H9 (cell line): ENCODE data around the gene PITRM1. TPM values are rescaled to one million over a fixed set of nuclear protein-coding genes. Genes with fewer than 3 reads are reported as not detected.

Experiments used
- DNase-seq: peaks from one replicate; pipeline ENCODE4 v3.0.0-alpha.2; 2017
- H2AFZ ChIP-seq: one replicate; pipeline ENCODE4 v1.6.1; 2013; ENCODE audit warnings: mild to moderate bottlenecking, low read length, control low read depth, moderate library complexity
- H2AK5ac ChIP-seq: 2 replicates; pipeline ENCODE4 v1.6.1; 2013; ENCODE audit warnings: low read length, control low read depth, mixed read lengths; ENCODE audit not compliant: insufficient read length
- H2BK120ac ChIP-seq: one replicate; pipeline ENCODE4 v1.6.1; 2013; ENCODE audit warnings: low read depth, mild to moderate bottlenecking, low read length, control low read depth, inconsistent platforms; ENCODE audit not compliant: poor library complexity, severe bottlenecking
- H2BK12ac ChIP-seq: 2 replicates; pipeline ENCODE4 v1.6.1; 2013; ENCODE audit warnings: low read length, control low read depth, mixed read lengths, low read depth; ENCODE audit not compliant: insufficient read length
- H2BK15ac ChIP-seq: 2 replicates; pipeline ENCODE4 v1.6.1; 2013; ENCODE audit warnings: low read depth, low read length, control low read depth
- H2BK20ac ChIP-seq: one replicate; pipeline ENCODE4 v1.6.1; 2013; ENCODE audit warnings: low read depth, mild to moderate bottlenecking, low read length, control low read depth, inconsistent platforms; ENCODE audit not compliant: poor library complexity, severe bottlenecking
- H2BK5ac ChIP-seq: 2 replicates; pipeline ENCODE4 v1.6.1; 2013; ENCODE audit warnings: low read length, control low read depth, mixed read lengths; ENCODE audit not compliant: insufficient read length
- H3K14ac ChIP-seq: 2 replicates; pipeline ENCODE4 v1.6.1; 2013; ENCODE audit warnings: low read length, control low read depth; ENCODE audit not compliant: insufficient read depth
- H3K18ac ChIP-seq: 2 replicates; pipeline ENCODE4 v1.6.1; 2013; ENCODE audit warnings: low read depth, mild to moderate bottlenecking, mixed read lengths, low read length, control low read depth; ENCODE audit not compliant: insufficient read length
- H3K23ac ChIP-seq: 2 replicates; pipeline ENCODE4 v1.6.1; 2013; ENCODE audit warnings: low read length, control low read depth, mixed read lengths, low read depth; ENCODE audit not compliant: insufficient read length
- H3K23me2 ChIP-seq: 2 replicates; pipeline ENCODE4 v1.6.1; 2013; ENCODE audit warnings: low read depth, mild to moderate bottlenecking, mixed read lengths, low read length, control low read depth; ENCODE audit not compliant: insufficient read length, poor library complexity, severe bottlenecking
- H3K27ac ChIP-seq: 2 replicates; pipeline ENCODE4 v1.5.1; 2013; ENCODE audit warnings: low read length, control low read depth, mixed read lengths, low read depth; ENCODE audit not compliant: insufficient read length
- H3K27me3 ChIP-seq: 2 replicates; pipeline ENCODE4 v1.6.1; 2013; ENCODE audit warnings: low read length, control low read depth, inconsistent platforms; ENCODE audit not compliant: insufficient read depth
- H3K4ac ChIP-seq: 2 replicates; pipeline ENCODE4 v1.6.1; 2013; ENCODE audit warnings: low read depth, mild to moderate bottlenecking, control low read depth, inconsistent platforms, low read length, moderate library complexity
- H3K4me1 ChIP-seq: 2 replicates; pipeline ENCODE4 v1.6.1; 2013; ENCODE audit warnings: low read length, control low read depth, inconsistent platforms; ENCODE audit not compliant: insufficient read depth
- H3K4me2 ChIP-seq: 2 replicates; pipeline ENCODE4 v1.6.1; 2013; ENCODE audit warnings: low read length, control low read depth, mixed read lengths; ENCODE audit not compliant: insufficient read length, insufficient read depth
- H3K56ac ChIP-seq: 2 replicates; pipeline ENCODE4 v1.6.1; 2013; ENCODE audit warnings: low read depth, mild to moderate bottlenecking, mixed read lengths, low read length, control low read depth; ENCODE audit not compliant: insufficient read length
- H3K79me1 ChIP-seq: 2 replicates; pipeline ENCODE4 v1.6.1; 2013; ENCODE audit warnings: low read depth, mild to moderate bottlenecking, moderate library complexity, low read length, control low read depth, inconsistent platforms; ENCODE audit not compliant: insufficient read depth, poor library complexity, severe bottlenecking
- H3K79me2 ChIP-seq: 2 replicates; pipeline ENCODE4 v1.6.1; 2013; ENCODE audit warnings: low read length, control low read depth, inconsistent platforms; ENCODE audit not compliant: insufficient read depth
- H3K9ac ChIP-seq: 2 replicates; pipeline ENCODE4 v1.6.1; 2013; ENCODE audit warnings: low read length, control low read depth, mixed read lengths; ENCODE audit not compliant: insufficient read length; ENCODE audit errors: extremely low read depth
- H3K9me3 ChIP-seq: one replicate; pipeline ENCODE4 v1.6.1; 2013; ENCODE audit warnings: low read depth, low read length, inconsistent platforms; ENCODE audit not compliant: control insufficient read depth
- H3T11ph ChIP-seq: one replicate; pipeline ENCODE4 v1.6.1; 2013; ENCODE audit warnings: mild to moderate bottlenecking, low read length, control low read depth, inconsistent platforms
- H4K20me1 ChIP-seq: one replicate; pipeline ENCODE4 v1.6.1; 2013; ENCODE audit not compliant: control insufficient read depth, insufficient read length, insufficient read depth
- H4K5ac ChIP-seq: 2 replicates; pipeline ENCODE4 v1.6.1; 2013; ENCODE audit warnings: low read depth, mild to moderate bottlenecking, mixed read lengths, low read length, control low read depth; ENCODE audit not compliant: insufficient read length
- H4K8ac ChIP-seq: replicated peaks from 2 replicates; pipeline ENCODE4 v1.6.1; 2013; ENCODE audit warnings: low read length, control low read depth, mixed read lengths, low read depth; ENCODE audit not compliant: insufficient read length
- H4K91ac ChIP-seq: 2 replicates; pipeline ENCODE4 v1.6.1; 2013; ENCODE audit warnings: low read depth, mild to moderate bottlenecking, moderate library complexity, mixed read lengths, low read length, control low read depth; ENCODE audit not compliant: insufficient read length
- H3K27ac Mint-ChIP-seq, 3 experiments: 2 replicates in 2 of 3; 3 replicates in 1 of 3; pipeline ENCODE4 v1.8.0; 2020 to 2021; ENCODE audit warnings: mixed read lengths in 3 of 3, mild to moderate bottlenecking in 1 of 3, moderate library complexity in 1 of 3
- H3K27me3 Mint-ChIP-seq: 2 replicates; pipeline ENCODE4 v1.8.0; 2021; ENCODE audit warnings: low read depth, mild to moderate bottlenecking, moderate library complexity, mixed read lengths
- H3K36me3 Mint-ChIP-seq, 3 experiments: 2 replicates in 2 of 3; 3 replicates in 1 of 3; pipeline ENCODE4 v1.8.0; 2020 to 2021; ENCODE audit warnings: low read depth in 3 of 3, mixed read lengths in 3 of 3; ENCODE audit not compliant: insufficient read depth in 1 of 3
- H3K4me1 Mint-ChIP-seq, 2 experiments: 2 replicates each; pipeline ENCODE4 v1.8.0; 2020; ENCODE audit warnings: mixed read lengths in 2 of 2
- H3K4me3 Mint-ChIP-seq, 2 experiments: 2 replicates in 1 of 2; 3 replicates in 1 of 2; pipeline ENCODE4 v1.8.0; 2020 to 2021; ENCODE audit warnings: mild to moderate bottlenecking in 2 of 2, mixed read lengths in 2 of 2, moderate library complexity in 1 of 2
- H3K9me3 Mint-ChIP-seq, 2 experiments: 2 replicates in 1 of 2; 3 replicates in 1 of 2; pipeline ENCODE4 v1.8.0; 2020; ENCODE audit warnings: mild to moderate bottlenecking in 2 of 2, mixed read lengths in 2 of 2, moderate library complexity in 1 of 2
- CTCF ChIP-seq: fragments of 200-600 bp; sonication (generic); conservative IDR thresholded peaks from 3 replicates; pipeline ENCODE4 v1.8.0; 2021; ENCODE audit warnings: antibody characterized with exemption, mild to moderate bottlenecking
- WGBS: extraction: QIAGEN DNeasy Blood & Tissue Kit; methylation state at CpG from one replicate; pipeline ENCODE4 v1.1.7; 2013; ENCODE audit warnings: missing lambda C conversion rate, low lambda C conversion rate, mixed read lengths; ENCODE audit not compliant: insufficient read length; ENCODE audit errors: extremely low coverage; 5-methylcytosine and 5-hydroxymethylcytosine counted together
- total RNA-seq: library from RNA; stranded (reverse); gene quantifications from 2 replicates; pipeline ENCODE4 v1.2.1, GENCODE V29; 2021

Gene PITRM1
- total RNA-seq, 1 experiment from 2014 or later = 27.8 TPM

- no CpG with 5 or more reads among the region's 9 CpGs for WGBS
Measured at GRCh38 chr10:3152566-3152935, 20.0 kb downstream of the PITRM1 start.

More at GRCh38 chr10:3152566-3152935, 20.0 kb downstream of the PITRM1 start:
- Histone ChIP-seq H3K27ac (no peak overlapping the region), H3K4ac (no peak overlapping the region), H4K8ac (no peak overlapping the region), H3K23ac (no peak overlapping the region), H3K79me1 (no peaks in the 10 kb centered on the region), H2BK20ac (no peak overlapping the region), H4K5ac (no peak overlapping the region), H2BK15ac (no peak overlapping the region), H3K79me2 (no peaks in the 10 kb centered on the region), H2AFZ (no peak overlapping the region), H2AK5ac (no peak overlapping the region), H3K18ac (no peak overlapping the region), H3K27me3 (no peaks in the 10 kb centered on the region), H3K23me2 (no peaks in the 10 kb centered on the region), H2BK5ac (no peak overlapping the region), H2BK120ac (no peak overlapping the region), H4K20me1 (no peaks in the 10 kb centered on the region), H2BK12ac (no peak overlapping the region), H3K56ac (no peak overlapping the region), H3K9ac (no peak overlapping the region), H3T11ph (no peak overlapping the region), H3K4me1 (no peaks in the 10 kb centered on the region), H4K91ac (no peak overlapping the region), H3K14ac (no peak overlapping the region), H3K9me3 (no peaks in the 10 kb centered on the region), H3K4me2 (no peak overlapping the region)
- TF ChIP-seq CTCF = no peak
- no peaks in the 10 kb centered on the region for H3K4me1 Mint-ChIP-seq
- H3K27ac Mint-ChIP-seq = no peak overlapping the region; a peak in 3 of 7 replicates
- H3K36me3 Mint-ChIP-seq = peaks cover 19 to 68% (median 52%) of the 10 kb centered on the region in 3 experiments; a peak in 6 of 7 replicates
- no peak for DNase-seq
- no peaks in the 10 kb centered on the region for H3K27me3 Mint-ChIP-seq
- no peaks in the 10 kb centered on the region for H3K9me3 Mint-ChIP-seq
- no peak overlapping the region; a peak in 1 of 5 replicates for H3K4me3 Mint-ChIP-seq
